ENCODE measurements around the gene TLE3. TPM values are rescaled to one million over a fixed set of nuclear protein-coding genes. Genes with fewer than 3 reads are reported as not detected.

Gene TLE3
- polyA plus RNA-seq, 1 donor (not counting 4 experiments of a cell fraction or from before 2014, with no cell fraction given), result 8.3 TPM

- FAIRE-seq (no peak), DNase-seq (ENCODE audit: low read depth, low spot score) (no peak)
- dilution Hi-C loops (cut with MboI; ENCODE audit: extremely low pct_ligation_motif_present, low sequenced_read_pairs), result no loop called here
- no peaks in the 10 kb centered on the region for H4K20me1 ChIP-seq (ENCODE audit: control insufficient read depth, extremely low read depth, insufficient read depth, low read length)
- H3K9me1 ChIP-seq (ENCODE audit: control insufficient read depth, extremely low read depth, insufficient read depth, low read length), result no peaks in the 10 kb centered on the region
- no peak overlapping the region for H3K9ac ChIP-seq (ENCODE audit: control insufficient read depth, extremely low read depth, insufficient read depth, low read length)
- no peak overlapping the region for H3K4me3 ChIP-seq (ENCODE audit: control insufficient read depth in 2 of 3, extremely low read depth in 1 of 3, insufficient read depth in 2 of 3, low read depth in 1 of 3, low read length in 3 of 3)
- no peak overlapping the region for H3K27ac ChIP-seq (ENCODE audit: control insufficient read depth, insufficient read depth, low read length)
- no peak overlapping the region for H3K4me2 ChIP-seq (ENCODE audit: control insufficient read depth, extremely low read depth, insufficient read depth, low read depth, low read length)
- no peak overlapping the region for H2AFZ ChIP-seq (ENCODE audit: control insufficient read depth, low read length)
- H3K79me2 ChIP-seq (ENCODE audit: control insufficient read depth, insufficient read depth, low read length), result no peaks in the 10 kb centered on the region
- no peaks in the 10 kb centered on the region for H3K9me3 ChIP-seq (ENCODE audit: control insufficient read depth, low read depth, low read length)
- no peaks in the 10 kb centered on the region for H3K4me1 ChIP-seq (ENCODE audit: control insufficient read depth, extremely low read depth, insufficient read depth, low read length)
- H3K36me3 ChIP-seq (ENCODE audit: control insufficient read depth in 2 of 2, extremely low read depth in 1 of 2, insufficient read depth in 2 of 2, low read length in 2 of 2), result no peaks in the 10 kb centered on the region
- H3K27me3 ChIP-seq (ENCODE audit: control insufficient read depth, extremely low read depth, insufficient read depth, low read length), result peaks cover 15% of the 10 kb centered on the region
- TF ChIP-seq EZH2 (IDR thresholded peaks at IDR 0.05; ENCODE audit: low read length) (no peak), CTCF (optimal IDR thresholded peaks at IDR 0.05 in 1 of 3, IDR thresholded peaks at IDR 0.05 in 1 of 3, conservative IDR thresholded peaks at IDR 0.05 in 1 of 3; ENCODE audit: extremely low read depth in 1 of 3, insufficient read depth in 2 of 3, low read length in 3 of 3) (no peak)
Observed at GRCh38 chr15:69998541-69999391, 99.0 kb downstream of the TLE3 start.

GRCh38 chr15:69997813-69998212, 99.9 kb downstream of the TLE3 start:
- no peak overlapping the region for H3K9ac ChIP-seq (ENCODE audit: control insufficient read depth, extremely low read depth, insufficient read depth, low read length)
- H3K36me3 ChIP-seq (ENCODE audit: control insufficient read depth in 2 of 2, extremely low read depth in 1 of 2, insufficient read depth in 2 of 2, low read length in 2 of 2), result no peaks in the 10 kb centered on the region
- H3K4me2 ChIP-seq (ENCODE audit: control insufficient read depth, extremely low read depth, insufficient read depth, low read depth, low read length), result no peak overlapping the region
- H3K9me1 ChIP-seq (ENCODE audit: control insufficient read depth, extremely low read depth, insufficient read depth, low read length), result no peaks in the 10 kb centered on the region
- dilution Hi-C loops (cut with MboI; ENCODE audit: extremely low pct_ligation_motif_present, low sequenced_read_pairs), result no loop called here
- no peaks in the 10 kb centered on the region for H3K4me1 ChIP-seq (ENCODE audit: control insufficient read depth, extremely low read depth, insufficient read depth, low read length)
- FAIRE-seq (no peak), DNase-seq (ENCODE audit: low read depth, low spot score) (no peak)
- H3K4me3 ChIP-seq (ENCODE audit: control insufficient read depth in 2 of 3, extremely low read depth in 1 of 3, insufficient read depth in 2 of 3, low read depth in 1 of 3, low read length in 3 of 3), result no peak overlapping the region
- TF ChIP-seq CTCF (optimal IDR thresholded peaks at IDR 0.05 in 1 of 3, IDR thresholded peaks at IDR 0.05 in 1 of 3, conservative IDR thresholded peaks at IDR 0.05 in 1 of 3; ENCODE audit: extremely low read depth in 1 of 3, insufficient read depth in 2 of 3, low read length in 3 of 3) (no peak), EZH2 (IDR thresholded peaks at IDR 0.05; ENCODE audit: low read length) (no peak)
- H3K27ac ChIP-seq (ENCODE audit: control insufficient read depth, insufficient read depth, low read length), result no peak overlapping the region
- peaks cover 17% of the 10 kb centered on the region for H3K27me3 ChIP-seq (ENCODE audit: control insufficient read depth, extremely low read depth, insufficient read depth, low read length)
- no peaks in the 10 kb centered on the region for H3K9me3 ChIP-seq (ENCODE audit: control insufficient read depth, low read depth, low read length)
- H2AFZ ChIP-seq (ENCODE audit: control insufficient read depth, low read length), result no peak overlapping the region
- no peaks in the 10 kb centered on the region for H4K20me1 ChIP-seq (ENCODE audit: control insufficient read depth, extremely low read depth, insufficient read depth, low read length)
- H3K79me2 ChIP-seq (ENCODE audit: control insufficient read depth, insufficient read depth, low read length), result no peaks in the 10 kb centered on the region

Small RNAs within 50 kb of the gene (small RNA-seq; reads per million reads assigned to genes)
- 0.67 to 19.3 (median 8.0) reads per million in 3 experiments for gene MIR629 (ENCODE audit: insufficient read length in 3 of 3, low read depth in 3 of 3, low replicate concordance in 1 of 3)
